ENCODE data around the gene PHPT1. TPM values are rescaled to one million over a fixed set of nuclear protein-coding genes. Genes with fewer than 3 reads are reported as not detected.
"Not testable (repeated sequence)": the region's sequence is repeated elsewhere in the genome, so short reads cannot be mapped to it uniquely, and the experiment has no call there.

PHPT1 gene
- total and polyA plus RNA-seq, 2 donors = 43.9 to 105 TPM

- WGBS = 85% methylated on average over 26 of the region's 26 CpGs
Observed at GRCh38 chr9:136861874-136862457, 12.8 kb downstream of the PHPT1 start.

DNA sequence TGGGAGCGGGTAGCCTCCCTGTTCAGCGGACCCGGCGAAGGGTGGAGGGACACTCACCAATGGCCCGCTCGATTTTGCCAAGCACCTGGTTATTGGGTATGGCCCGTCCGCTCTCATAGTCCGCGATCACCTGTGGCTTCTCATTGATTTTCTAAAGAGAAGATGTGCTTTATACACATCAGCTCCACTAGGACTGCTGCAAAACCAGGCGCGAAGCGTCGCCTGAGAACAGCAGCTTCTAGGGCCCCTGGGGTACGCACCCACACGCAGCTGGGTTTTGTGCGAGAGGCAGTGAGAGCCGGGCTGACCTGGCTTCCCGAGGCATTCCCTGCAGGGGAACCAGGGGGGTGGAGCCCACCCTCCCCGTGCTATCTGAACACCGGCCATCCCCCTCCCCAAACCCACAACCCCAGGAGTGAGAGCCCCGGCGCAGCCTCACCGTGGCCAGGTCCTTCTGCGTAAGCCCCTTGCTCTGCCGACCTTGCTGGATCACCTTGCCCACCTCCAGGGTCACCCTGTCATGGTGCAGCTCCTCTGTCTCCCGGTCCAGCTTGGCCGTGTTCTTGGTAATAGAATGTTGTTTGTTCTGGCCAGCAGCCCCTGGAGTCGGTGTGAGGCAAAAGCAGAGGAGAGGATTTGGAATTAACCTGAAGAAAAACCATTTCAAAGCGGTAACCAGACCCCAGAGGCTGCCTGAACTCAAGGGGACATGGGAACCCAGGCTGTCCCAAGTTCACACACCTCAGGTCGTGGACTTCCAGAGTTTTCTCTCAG, 13.8 kb downstream of the PHPT1 start:
- DNase-seq (ENCODE audit: extremely low spot score) = no peak

More at GRCh38 chr9:136861874-136862457, 12.8 kb downstream of the PHPT1 start:
- Histone ChIP-seq H3K36me3 (ENCODE audit: insufficient read depth) (peaks cover 11% of the 10 kb centered on the region), H3K27ac (ENCODE audit: low read depth) (no peak overlapping the region), H3K4me1 (ENCODE audit: insufficient read depth) (no peaks in the 10 kb centered on the region), H3K4me3 (ENCODE audit: low read depth, low read length) (no peak overlapping the region)
- DNase-seq (ENCODE audit: extremely low spot score) = no peak

DNA sequence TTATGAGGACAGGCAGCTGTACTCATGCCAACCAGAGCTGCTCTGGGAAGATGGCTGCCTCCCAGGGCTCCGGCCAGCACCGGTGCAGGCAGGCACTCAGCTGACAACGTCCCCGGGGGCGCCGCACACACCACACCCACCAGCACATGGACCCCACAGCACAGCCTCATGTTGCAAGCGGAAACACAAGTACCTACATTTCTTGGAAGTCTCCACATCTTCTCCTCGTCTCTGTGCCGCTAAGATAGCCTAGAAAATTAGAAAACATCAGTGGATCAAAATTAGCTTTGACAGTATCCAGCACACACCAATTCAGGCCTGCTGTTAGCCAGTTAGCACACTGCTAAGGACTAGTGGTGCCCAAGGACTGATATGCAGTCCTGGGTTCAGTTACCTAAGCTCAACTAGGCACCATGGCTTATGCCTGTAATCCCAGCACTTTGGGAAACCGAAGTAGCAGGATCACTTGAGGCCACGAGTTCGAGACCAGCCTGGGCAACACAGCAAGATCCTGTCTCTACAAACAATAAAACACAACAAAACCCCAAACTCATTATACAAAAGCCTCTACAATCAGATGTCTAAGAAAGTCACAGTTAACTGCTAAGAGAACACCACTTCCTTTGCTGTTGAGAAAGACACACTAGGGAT, 14.5 kb downstream of the PHPT1 start:
- no peaks in the 10 kb centered on the region for H3K4me1 ChIP-seq (ENCODE audit: insufficient read depth)
- 91% methylated on average over 12 of the region's 12 CpGs for WGBS

More for the DNA sequence above, 13.8 kb downstream of the PHPT1 start:
- Histone ChIP-seq H3K27ac (ENCODE audit: low read depth) (no peak overlapping the region), H3K4me1 (ENCODE audit: insufficient read depth) (no peaks in the 10 kb centered on the region), H3K36me3 (ENCODE audit: insufficient read depth) (peaks cover 11% of the 10 kb centered on the region), H3K4me3 (ENCODE audit: low read depth, low read length) (no peak overlapping the region)
- WGBS = 94% methylated on average over 31 of the region's 31 CpGs

GRCh38 chr9:136865041-136865767, 16.0 kb downstream of the PHPT1 start:
- Histone ChIP-seq H3K27ac (ENCODE audit: low read depth) (no peak overlapping the region), H3K36me3 (ENCODE audit: insufficient read depth) (peaks cover 11% of the 10 kb centered on the region), H3K4me3 (ENCODE audit: low read depth, low read length) (peak overlapping the region; percentile 98), H3K4me1 (ENCODE audit: insufficient read depth) (no peaks in the 10 kb centered on the region)
- WGBS = 62% methylated on average over 11 of the region's 11 CpGs
- no peak for DNase-seq (ENCODE audit: extremely low spot score)

More for the DNA sequence above, 14.5 kb downstream of the PHPT1 start:
- Histone ChIP-seq H3K36me3 (ENCODE audit: insufficient read depth) (peaks cover 11% of the 10 kb centered on the region), H3K27ac (ENCODE audit: low read depth) (no peak overlapping the region), H3K4me3 (ENCODE audit: low read depth, low read length) (no peak overlapping the region)
- no peak for DNase-seq (ENCODE audit: extremely low spot score)

- H3K4me1 ChIP-seq (ENCODE audit: insufficient read depth) = no peaks in the 10 kb centered on the region
- no peak for DNase-seq (ENCODE audit: extremely low spot score)
- peak overlapping the region; percentile 93 for H3K27ac ChIP-seq (ENCODE audit: low read depth)
- WGBS = 2% methylated on average over 20 of the region's 20 CpGs
- H3K4me3 ChIP-seq (ENCODE audit: low read depth, low read length) = peak overlapping the region; percentile 98
- peaks cover 11% of the 10 kb centered on the region for H3K36me3 ChIP-seq (ENCODE audit: insufficient read depth)
Observed at GRCh38 chr9:136865768-136866103, 16.5 kb downstream of the PHPT1 start.

DNA sequence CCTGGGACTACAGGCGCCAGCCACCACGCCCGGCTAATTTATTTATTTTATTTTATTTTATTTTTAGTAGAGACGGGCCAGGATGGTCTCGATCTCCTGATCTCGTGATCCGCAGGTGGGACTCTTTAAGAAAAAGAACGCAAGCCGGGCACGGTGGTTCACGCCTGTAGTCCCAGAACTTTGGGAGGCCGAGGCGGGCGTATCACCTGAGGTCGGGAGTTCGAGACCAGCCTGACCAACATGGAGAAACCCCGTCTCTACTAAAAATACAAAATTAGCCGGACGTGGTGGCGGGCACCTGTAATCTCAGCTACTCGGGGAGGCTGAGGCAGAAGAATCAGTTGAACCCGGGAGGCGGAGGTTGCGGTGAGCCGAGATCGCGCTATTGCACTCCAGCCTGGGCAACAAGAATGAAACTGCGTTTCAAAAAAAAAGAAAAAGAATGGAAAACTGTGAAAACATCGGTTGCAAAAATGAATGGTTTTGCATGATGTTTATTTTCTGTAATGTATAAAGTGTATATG, 17.8 kb downstream of the PHPT1 start:
- H3K27ac ChIP-seq (ENCODE audit: low read depth); DNase-seq (ENCODE audit: extremely low spot score); H3K4me1 ChIP-seq (ENCODE audit: insufficient read depth); H3K36me3 ChIP-seq (ENCODE audit: insufficient read depth): not testable (repeated sequence)
- WGBS = 83% methylated on average over 29 of the region's 29 CpGs
- peak overlapping the region; percentile 98 for H3K4me3 ChIP-seq (ENCODE audit: low read depth, low read length)

- Histone ChIP-seq H3K4me3 (ENCODE audit: low read depth, low read length) (no peak overlapping the region), H3K27ac (ENCODE audit: low read depth) (no peak overlapping the region), H3K36me3 (ENCODE audit: insufficient read depth) (peaks cover 5% of the 10 kb centered on the region), H3K4me1 (ENCODE audit: insufficient read depth) (no peaks in the 10 kb centered on the region)
- no peak for DNase-seq (ENCODE audit: extremely low spot score)
- WGBS = 98% methylated on average over 18 of the region's 18 CpGs
Observed at GRCh38 chr9:136867480-136867879, 18.3 kb downstream of the PHPT1 start.

GRCh38 chr9:136867917-136868316, 18.7 kb downstream of the PHPT1 start:
- 98% methylated on average over 18 of the region's 18 CpGs for WGBS
- H3K27ac ChIP-seq (ENCODE audit: low read depth) = no peak overlapping the region
- H3K36me3 ChIP-seq (ENCODE audit: insufficient read depth) = peaks cover 1% of the 10 kb centered on the region
- H3K4me1 ChIP-seq (ENCODE audit: insufficient read depth) = no peaks in the 10 kb centered on the region
- DNase-seq (ENCODE audit: extremely low spot score) = no peak
- H3K4me3 ChIP-seq (ENCODE audit: low read depth, low read length) = no peak overlapping the region

- DNase-seq (ENCODE audit: extremely low spot score) = no peak
- no peaks in the 10 kb centered on the region for H3K36me3 ChIP-seq (ENCODE audit: insufficient read depth)
- WGBS = 93% methylated on average over 11 of the region's 11 CpGs
- no peak overlapping the region for H3K4me3 ChIP-seq (ENCODE audit: low read depth, low read length)
- no peak overlapping the region for H3K27ac ChIP-seq (ENCODE audit: low read depth)
- no peaks in the 10 kb centered on the region for H3K4me1 ChIP-seq (ENCODE audit: insufficient read depth)
Observed at GRCh38 chr9:136868644-136869043, 19.4 kb downstream of the PHPT1 start.

DNA sequence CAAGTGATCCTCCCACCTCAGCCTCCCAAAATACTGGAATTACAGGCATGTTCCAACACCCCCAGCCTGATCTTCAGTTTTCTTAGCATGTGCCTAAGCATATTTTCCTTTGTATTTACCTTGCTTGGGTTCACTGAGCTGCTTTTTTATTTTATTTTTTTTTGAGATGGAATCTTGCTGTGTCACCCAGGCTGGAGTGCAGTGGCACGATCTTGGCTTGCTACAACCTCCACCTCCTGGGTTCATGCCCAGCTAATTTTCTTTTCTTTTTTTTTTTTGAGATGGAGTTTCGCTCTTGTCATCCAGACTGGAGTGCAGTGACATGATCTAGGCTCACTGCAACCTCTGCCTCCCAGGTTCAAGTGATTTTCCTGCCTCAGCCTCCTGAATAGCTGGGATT, 20.4 kb downstream of the PHPT1 start:
- not testable (repeated sequence) for H3K27ac ChIP-seq (ENCODE audit: low read depth); DNase-seq (ENCODE audit: extremely low spot score); H3K4me3 ChIP-seq (ENCODE audit: low read depth, low read length); H3K36me3 ChIP-seq (ENCODE audit: insufficient read depth); H3K4me1 ChIP-seq (ENCODE audit: insufficient read depth)
- 91% methylated on average over 2 of the region's 2 CpGs for WGBS

DNA sequence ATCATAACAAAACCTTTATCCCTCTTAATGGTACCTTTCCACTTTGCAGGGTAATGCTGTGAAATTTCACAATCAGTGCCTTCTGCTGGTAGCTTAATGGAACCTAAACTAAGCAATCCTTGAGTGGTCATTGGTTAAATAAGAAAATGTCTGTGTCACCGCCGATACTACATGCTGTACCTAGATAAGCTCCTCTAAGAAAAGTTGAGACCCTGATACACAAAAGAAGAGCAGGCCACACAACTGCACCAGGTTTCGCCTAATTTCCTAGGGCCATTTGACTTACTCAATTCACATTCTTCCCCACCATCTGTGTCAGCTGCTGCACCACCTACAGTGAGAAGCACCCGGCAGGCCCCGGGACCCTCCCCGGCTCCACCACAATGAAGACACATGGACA, 25.9 kb downstream of the PHPT1 start:
- 89% methylated on average over 6 of the region's 6 CpGs for WGBS
- DNase-seq (ENCODE audit: extremely low spot score) = no peak
- H3K4me1 ChIP-seq (ENCODE audit: insufficient read depth) = no peaks in the 10 kb centered on the region
- no peaks in the 10 kb centered on the region for H3K36me3 ChIP-seq (ENCODE audit: insufficient read depth)
- no peak overlapping the region for H3K27ac ChIP-seq (ENCODE audit: low read depth)
- no peak overlapping the region for H3K4me3 ChIP-seq (ENCODE audit: low read depth, low read length)

DNA sequence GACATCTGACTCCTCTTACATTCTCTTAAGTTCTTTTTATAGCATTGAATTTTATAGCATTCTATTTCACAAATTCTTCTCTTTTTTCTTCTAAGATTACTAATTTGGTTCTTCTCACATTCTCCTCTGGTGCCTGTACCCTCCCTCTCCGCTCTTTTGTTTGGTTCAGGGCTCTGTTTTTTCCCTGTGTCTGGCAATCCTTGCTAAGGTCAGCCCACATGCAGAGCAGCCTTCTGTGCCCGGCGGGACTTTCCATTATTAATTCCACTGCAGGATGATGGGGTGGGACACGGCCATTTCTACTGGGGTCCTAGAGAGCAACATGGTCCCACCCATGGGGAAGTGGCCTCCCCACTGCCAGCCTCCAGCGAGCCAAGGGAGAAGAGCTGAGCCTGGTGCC, 27.3 kb downstream of the PHPT1 start:
- Histone ChIP-seq H3K4me3 (ENCODE audit: low read depth, low read length) (no peak overlapping the region), H3K4me1 (ENCODE audit: insufficient read depth) (no peaks in the 10 kb centered on the region), H3K27ac (ENCODE audit: low read depth) (no peak overlapping the region), H3K36me3 (ENCODE audit: insufficient read depth) (no peaks in the 10 kb centered on the region)
- no peak for DNase-seq (ENCODE audit: extremely low spot score)
- 73% methylated on average over 5 of the region's 5 CpGs for WGBS

DNA sequence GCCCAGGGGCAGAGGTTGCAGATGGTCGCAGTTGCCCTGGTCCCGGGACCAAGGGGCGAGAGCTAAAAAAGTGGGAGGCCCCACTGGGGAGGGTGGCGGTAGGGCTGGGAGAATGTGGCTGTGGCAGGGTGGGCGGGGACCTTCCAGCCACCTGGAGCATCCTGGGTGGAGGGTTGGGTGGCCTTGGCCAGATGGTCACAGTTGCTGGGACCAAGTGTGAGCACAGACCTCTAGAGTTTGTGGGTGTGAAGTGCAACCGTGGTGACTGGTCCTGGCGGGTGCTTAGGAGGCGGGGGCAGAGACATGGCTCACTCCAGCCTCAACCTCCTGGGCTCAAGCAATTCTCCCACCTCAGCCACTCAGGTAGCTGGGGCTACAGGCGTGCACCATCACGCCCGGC, 31.4 kb downstream of the PHPT1 start:
- H3K27ac ChIP-seq (ENCODE audit: low read depth) = no peak overlapping the region
- no peaks in the 10 kb centered on the region for H3K36me3 ChIP-seq (ENCODE audit: insufficient read depth)
- no peak overlapping the region for H3K4me3 ChIP-seq (ENCODE audit: low read depth, low read length)
- DNase-seq (ENCODE audit: extremely low spot score) = no peak
- H3K4me1 ChIP-seq (ENCODE audit: insufficient read depth) = no peaks in the 10 kb centered on the region
- WGBS = 81% methylated on average over 11 of the region's 11 CpGs
